Epithelial cell of proximal tubule (primary cell): ENCODE results near the gene MAP7. TPM values are rescaled to one million over a fixed set of nuclear protein-coding genes. Genes with fewer than 3 reads are reported as not detected.
A peak's percentile ranks its signal among the peaks of the same experiment; 100 is the strongest.
"Not testable (repeated sequence)": the region's sequence is repeated elsewhere in the genome, so short reads cannot be mapped to it uniquely, and the experiment has no call there.

Experiments
- DNase-seq: peaks from one replicate; pipeline ENCODE4 v3.0.0-alpha.2; 2011; ENCODE audit warnings: low read depth
- H3K4me3 ChIP-seq: 2 replicates; pipeline ENCODE4 v1.5.1; 2011; ENCODE audit warnings: low read depth, mild to moderate bottlenecking, low read length
- total RNA-seq: library from RNA; depleted of rRNA; stranded (reverse); fragments of >200 nt; gene quantifications from 2 replicates; pipeline ENCODE4 v1.2.3, GENCODE V29; 2015
- TF ChIP-seq, protein P1 (sequence below): conservative IDR thresholded peaks from 2 replicates; pipeline ENCODE4 v1.5.1; 2012; ENCODE audit warnings: low read depth, mild to moderate bottlenecking, low read length

The MAP7 gene
- total RNA-seq, 1 donor from 2014 or later = 16.1 TPM

DNA sequence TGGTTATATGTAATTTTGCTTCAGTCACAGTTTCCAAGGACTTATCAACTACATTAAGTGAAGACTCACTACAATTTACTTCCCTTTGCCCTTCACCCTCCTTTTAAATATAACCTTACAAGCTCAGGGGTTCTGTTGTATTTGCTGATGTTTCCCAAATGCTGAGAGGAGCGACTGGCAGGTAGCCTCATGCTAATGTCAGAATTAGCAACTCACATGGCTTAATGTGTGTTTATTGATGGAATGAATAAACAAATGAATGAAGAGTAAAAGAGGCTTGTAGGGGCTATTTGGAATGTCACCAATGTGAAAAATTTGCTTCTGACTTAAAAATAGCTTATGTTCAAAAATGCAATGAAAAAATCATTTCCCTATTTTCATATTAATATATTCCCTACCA, 41.4 kb upstream of the MAP7 start:
- no peak for DNase-seq

DNA sequence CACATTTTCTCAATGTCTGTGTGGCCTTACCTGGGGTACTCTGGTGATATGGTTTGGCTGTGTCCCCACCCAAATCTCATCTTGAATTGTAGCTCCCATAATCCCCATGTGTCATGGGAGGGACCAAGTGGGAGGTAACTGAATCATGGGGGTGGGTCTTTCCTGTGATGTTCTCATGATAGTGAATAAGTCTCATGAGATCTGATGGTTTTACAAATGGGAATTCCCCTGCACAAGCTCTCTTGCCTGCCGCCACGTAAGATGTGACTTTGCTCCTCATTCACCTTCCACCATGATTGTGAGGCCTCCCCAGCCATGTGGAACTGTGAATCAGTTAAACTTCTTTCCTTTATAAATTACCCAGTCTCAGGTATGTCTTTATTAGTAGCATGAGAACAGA, 40.6 kb upstream of the MAP7 start:
- not testable (repeated sequence) for DNase-seq, H3K4me3 ChIP-seq

More for the DNA sequence above, 41.4 kb upstream of the MAP7 start:
- no peak overlapping the region for H3K4me3 ChIP-seq
- TF ChIP-seq, protein P1, sequence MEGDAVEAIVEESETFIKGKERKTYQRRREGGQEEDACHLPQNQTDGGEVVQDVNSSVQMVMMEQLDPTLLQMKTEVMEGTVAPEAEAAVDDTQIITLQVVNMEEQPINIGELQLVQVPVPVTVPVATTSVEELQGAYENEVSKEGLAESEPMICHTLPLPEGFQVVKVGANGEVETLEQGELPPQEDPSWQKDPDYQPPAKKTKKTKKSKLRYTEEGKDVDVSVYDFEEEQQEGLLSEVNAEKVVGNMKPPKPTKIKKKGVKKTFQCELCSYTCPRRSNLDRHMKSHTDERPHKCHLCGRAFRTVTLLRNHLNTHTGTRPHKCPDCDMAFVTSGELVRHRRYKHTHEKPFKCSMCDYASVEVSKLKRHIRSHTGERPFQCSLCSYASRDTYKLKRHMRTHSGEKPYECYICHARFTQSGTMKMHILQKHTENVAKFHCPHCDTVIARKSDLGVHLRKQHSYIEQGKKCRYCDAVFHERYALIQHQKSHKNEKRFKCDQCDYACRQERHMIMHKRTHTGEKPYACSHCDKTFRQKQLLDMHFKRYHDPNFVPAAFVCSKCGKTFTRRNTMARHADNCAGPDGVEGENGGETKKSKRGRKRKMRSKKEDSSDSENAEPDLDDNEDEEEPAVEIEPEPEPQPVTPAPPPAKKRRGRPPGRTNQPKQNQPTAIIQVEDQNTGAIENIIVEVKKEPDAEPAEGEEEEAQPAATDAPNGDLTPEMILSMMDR = no peak

DNA sequence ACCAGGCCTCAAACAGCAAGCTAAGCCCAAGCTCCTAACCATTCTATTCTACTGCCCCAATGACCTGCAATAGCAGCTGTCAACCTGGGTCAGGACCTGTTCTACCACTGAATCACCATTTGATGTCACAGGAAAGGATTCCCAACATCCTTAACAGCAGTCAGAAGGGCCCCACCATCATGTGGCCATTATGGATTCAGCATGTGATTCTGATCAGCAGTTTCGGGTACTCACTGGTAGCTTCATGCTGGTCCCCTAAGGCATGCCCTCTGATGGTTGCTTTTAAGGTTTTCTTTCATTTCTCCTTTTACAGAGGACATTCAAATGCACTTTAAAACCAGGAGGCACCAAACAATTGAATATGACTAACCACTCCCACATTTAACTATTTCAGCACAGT, 37.3 kb upstream of the MAP7 start:
- TF ChIP-seq, protein P1 = no peak
- no peak overlapping the region for H3K4me3 ChIP-seq
- DNase-seq = no peak

DNA sequence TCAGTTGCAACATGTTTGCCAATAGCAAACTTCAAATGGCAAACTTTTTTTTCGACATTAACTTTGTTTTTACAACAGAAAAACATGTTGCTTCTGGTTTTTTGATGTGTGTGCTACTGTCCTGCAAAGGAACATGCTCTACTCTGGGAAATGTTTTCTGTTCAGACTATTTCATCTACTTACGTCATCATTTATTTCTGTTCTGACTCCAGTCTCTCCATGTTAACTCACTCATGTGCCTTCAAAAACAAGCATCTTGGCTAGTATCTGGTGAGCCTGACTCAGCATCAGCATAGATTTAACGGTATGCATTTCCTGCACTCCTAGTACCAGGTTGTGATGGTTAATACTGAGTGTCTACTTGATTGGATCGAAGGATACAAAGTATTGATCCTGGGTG, 36.1 kb upstream of the MAP7 start:
- TF ChIP-seq, protein P1 = no peak
- H3K4me3 ChIP-seq = no peak overlapping the region
- DNase-seq = no peak

DNA sequence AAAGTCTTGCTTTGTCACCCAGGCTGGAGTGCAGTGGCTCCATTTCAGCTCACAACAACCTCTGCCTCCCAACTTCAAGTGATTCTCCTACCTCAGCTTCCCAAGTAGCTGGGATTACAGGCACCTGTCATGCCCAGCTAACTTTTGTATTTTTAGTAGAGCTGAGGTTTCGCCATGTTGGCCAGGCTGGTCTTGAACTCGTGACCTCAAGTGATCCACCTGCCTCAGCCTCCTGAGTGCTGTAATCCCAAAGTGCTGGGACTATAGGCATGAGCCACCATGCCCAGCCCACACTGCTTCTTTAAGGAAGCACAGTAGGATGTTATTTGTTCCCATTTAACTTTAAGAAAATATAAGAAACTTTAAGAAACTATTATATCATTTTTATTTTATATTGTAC, 35.3 kb upstream of the MAP7 start:
- not testable (repeated sequence) for H3K4me3 ChIP-seq, DNase-seq

GRCh38 chr6:136584290-136584689, 34.1 kb upstream of the MAP7 start:
- not testable (repeated sequence) for H3K4me3 ChIP-seq, DNase-seq

DNA sequence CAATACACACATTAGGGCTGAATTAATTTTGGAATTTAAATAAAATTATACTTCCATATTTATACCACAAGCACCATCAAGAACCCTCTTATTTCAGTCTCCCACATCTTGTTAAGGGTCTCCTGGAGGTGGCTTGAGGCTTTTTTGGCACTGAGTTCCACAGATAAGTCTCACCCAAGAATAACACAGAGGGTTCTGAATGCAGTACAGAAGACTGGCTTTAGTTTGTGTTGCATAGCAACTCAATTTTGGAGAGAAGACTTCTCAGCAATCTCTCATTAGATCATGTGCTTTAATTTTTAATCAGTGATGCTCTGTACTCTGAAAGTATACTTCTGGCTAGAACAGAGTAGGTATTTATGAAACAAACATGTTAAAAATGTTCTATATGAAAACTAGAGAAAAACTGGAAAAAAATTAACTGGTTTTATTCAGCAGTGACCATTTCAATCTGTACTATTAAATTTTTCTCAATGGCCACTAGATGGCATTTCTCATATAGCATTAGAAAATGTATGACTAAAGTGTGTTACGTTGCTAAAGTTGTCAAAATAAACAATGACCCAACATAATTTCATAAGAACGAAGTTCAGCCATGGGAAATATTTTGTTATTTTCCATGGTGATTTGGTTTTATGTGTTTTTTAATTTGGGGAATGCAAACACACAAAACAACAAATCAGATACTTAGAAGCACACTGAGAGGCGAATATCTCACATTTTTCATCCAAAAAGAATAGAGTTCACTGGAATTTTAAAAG, 32.7 kb upstream of the MAP7 start:
- DNase-seq = no peak
- TF ChIP-seq, protein P1 = peak; percentile 49
- no peak overlapping the region for H3K4me3 ChIP-seq

DNA sequence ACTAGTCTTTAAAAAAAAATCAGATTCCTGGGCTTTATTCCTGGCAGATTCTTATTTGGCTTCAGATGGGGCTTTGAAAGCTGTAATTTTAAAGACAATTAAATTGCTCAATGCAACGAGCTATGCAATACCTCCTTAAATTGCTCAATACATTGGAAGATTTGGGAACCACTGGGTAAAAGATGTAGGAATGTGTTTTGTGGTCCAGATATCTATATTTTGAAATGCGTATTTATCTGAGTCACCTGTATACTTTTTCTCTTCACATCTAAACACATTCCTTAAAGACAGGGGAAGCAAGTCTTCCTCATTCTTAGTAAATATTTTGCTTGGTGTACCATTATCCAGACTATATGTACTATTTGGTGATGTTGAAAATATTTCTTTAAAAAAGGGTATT, 29.6 kb upstream of the MAP7 start:
- TF ChIP-seq, protein P1 = no peak
- no peak for DNase-seq
- H3K4me3 ChIP-seq = no peak overlapping the region
